ENCODE results near the gene IGFLR1. TPM values are rescaled to one million over a fixed set of nuclear protein-coding genes. Genes with fewer than 3 reads are reported as not detected.

IGFLR1 gene
- total RNA-seq = 10 to 100 TPM in 1 of 2 donors, 1 to 10 TPM in 1; 7.0 to 11.2 TPM
- 10 to 100 TPM; 51.1 to 59.7 TPM for polyA plus RNA-seq

- Histone ChIP-seq H3K27ac (ENCODE audit: low read depth in 1 of 2, low read length in 2 of 2) (peak within 1 kb of the TSS; percentile 5 to 44), H3K27me3 (ENCODE audit: control insufficient read depth in 4 of 4, insufficient read depth in 4 of 4, low read length in 3 of 4) (no peaks in the 10 kb centered on the region), H3K36me3 (ENCODE audit: control insufficient read depth in 4 of 4, insufficient read depth in 3 of 4, low read depth in 1 of 4, low read length in 3 of 4) (peaks cover 3 to 19% (median 6%) of the 10 kb centered on the region in 4 donors), H3K4me3 (ENCODE audit: low read depth in 1 of 3, low read length in 3 of 3) (peak within 1 kb of the TSS in 1 of 3 donors; percentile 30), H3K9ac (ENCODE audit: low read depth in 1 of 2, low read length in 2 of 2) (peak within 1 kb of the TSS; percentile 17 to 33), H3K9me3 (ENCODE audit: control insufficient read depth in 4 of 4, low read length in 3 of 4) (no peaks in the 10 kb centered on the region), H3K4me1 (ENCODE audit: control insufficient read depth in 4 of 4, insufficient read depth in 4 of 4, low read length in 3 of 4) (peaks cover 12 to 58% (median 30%) of the 10 kb centered on the region in 4 donors)
- TF ChIP-seq CTCF (IDR thresholded peaks at IDR 0.05; ENCODE audit: low read depth, low read length, missing input control) (no peak), HNF4A (conservative IDR thresholded peaks at IDR 0.05) (no peak), YY1 (IDR thresholded peaks at IDR 0.05) (peak; percentile 11)
- WGBS = 84% methylated on average over 9 of the region's 9 CpGs
- no peak for DNase-seq (ENCODE audit: low spot score)
Measured at GRCh38 chr19:35742121-35742724, at the start of gene IGFLR1. Gene IGFLR1 (minus strand): TSS chr19:35742452. CDS start chr19:35741180, 1,272 bp downstream.

DNA sequence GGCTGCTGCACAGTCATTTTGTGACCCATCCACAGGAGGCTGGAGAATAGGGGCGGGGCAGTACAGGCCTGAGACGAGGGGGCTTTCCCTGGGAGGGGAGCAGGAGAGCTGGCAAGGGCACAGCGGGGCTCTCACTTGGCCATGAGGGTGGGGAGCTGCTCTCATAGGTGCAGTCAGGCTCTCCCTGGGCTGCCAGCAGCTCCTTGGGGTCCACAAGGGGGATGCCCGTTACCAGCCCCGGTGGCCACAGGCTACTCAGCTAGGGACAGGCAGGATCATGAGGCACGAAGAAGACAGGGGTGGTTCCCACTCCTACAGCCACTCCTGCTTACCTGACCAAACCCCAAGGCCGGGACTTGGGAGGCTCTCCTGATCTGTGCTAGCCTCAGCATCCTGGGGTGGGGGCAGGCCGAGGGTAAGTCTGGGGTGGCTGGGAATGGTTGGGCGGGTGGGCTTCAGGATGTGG is 49.6 kb upstream of the IGFLR1 start:
- no peak for DNase-seq (ENCODE audit: low spot score)
- WGBS = 91% methylated on average over 9 of the region's 9 CpGs
- Histone ChIP-seq H3K36me3 (ENCODE audit: control insufficient read depth in 4 of 4, insufficient read depth in 3 of 4, low read depth in 1 of 4, low read length in 3 of 4) (no peaks in the 10 kb centered on the region), H3K27me3 (ENCODE audit: control insufficient read depth in 4 of 4, insufficient read depth in 4 of 4, low read length in 3 of 4) (no peaks in the 10 kb centered on the region), H3K9me3 (ENCODE audit: control insufficient read depth in 4 of 4, low read length in 3 of 4) (no peaks in the 10 kb centered on the region), H3K4me1 (ENCODE audit: control insufficient read depth in 4 of 4, insufficient read depth in 4 of 4, low read length in 3 of 4) (no peaks in the 10 kb centered on the region), H3K9ac (ENCODE audit: low read depth in 1 of 2, low read length in 2 of 2) (no peak overlapping the region), H3K27ac (ENCODE audit: low read depth in 1 of 2, low read length in 2 of 2) (no peak overlapping the region), H3K4me3 (ENCODE audit: low read depth in 1 of 3, low read length in 3 of 3) (no peak overlapping the region)
- no peak for TF ChIP-seq GABPA (IDR thresholded peaks at IDR 0.05 in 1 of 2, conservative IDR thresholded peaks at IDR 0.05 in 1 of 2)
- no peak for TF ChIP-seq TAF1 (conservative IDR thresholded peaks at IDR 0.05)
- TF ChIP-seq RAD21 (IDR thresholded peaks at IDR 0.05) = no peak
- no peak for TF ChIP-seq CTCF (IDR thresholded peaks at IDR 0.05; ENCODE audit: low read depth, low read length, missing input control)
- TF ChIP-seq, protein P1, sequence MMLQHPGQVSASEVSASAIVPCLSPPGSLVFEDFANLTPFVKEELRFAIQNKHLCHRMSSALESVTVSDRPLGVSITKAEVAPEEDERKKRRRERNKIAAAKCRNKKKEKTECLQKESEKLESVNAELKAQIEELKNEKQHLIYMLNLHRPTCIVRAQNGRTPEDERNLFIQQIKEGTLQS (IDR thresholded peaks at IDR 0.05) = no peak
- TF ChIP-seq REST (IDR thresholded peaks at IDR 0.05) = no peak
- no peak for TF ChIP-seq JUND (IDR thresholded peaks at IDR 0.05)
- TF ChIP-seq, protein P2, sequence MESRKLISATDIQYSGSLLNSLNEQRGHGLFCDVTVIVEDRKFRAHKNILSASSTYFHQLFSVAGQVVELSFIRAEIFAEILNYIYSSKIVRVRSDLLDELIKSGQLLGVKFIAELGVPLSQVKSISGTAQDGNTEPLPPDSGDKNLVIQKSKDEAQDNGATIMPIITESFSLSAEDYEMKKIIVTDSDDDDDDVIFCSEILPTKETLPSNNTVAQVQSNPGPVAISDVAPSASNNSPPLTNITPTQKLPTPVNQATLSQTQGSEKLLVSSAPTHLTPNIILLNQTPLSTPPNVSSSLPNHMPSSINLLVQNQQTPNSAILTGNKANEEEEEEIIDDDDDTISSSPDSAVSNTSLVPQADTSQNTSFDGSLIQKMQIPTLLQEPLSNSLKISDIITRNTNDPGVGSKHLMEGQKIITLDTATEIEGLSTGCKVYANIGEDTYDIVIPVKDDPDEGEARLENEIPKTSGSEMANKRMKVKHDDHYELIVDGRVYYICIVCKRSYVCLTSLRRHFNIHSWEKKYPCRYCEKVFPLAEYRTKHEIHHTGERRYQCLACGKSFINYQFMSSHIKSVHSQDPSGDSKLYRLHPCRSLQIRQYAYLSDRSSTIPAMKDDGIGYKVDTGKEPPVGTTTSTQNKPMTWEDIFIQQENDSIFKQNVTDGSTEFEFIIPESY (IDR thresholded peaks at IDR 0.05) = no peak
- TF ChIP-seq RXRA (IDR thresholded peaks at IDR 0.05) = no peak
- TF ChIP-seq MAX (IDR thresholded peaks at IDR 0.05) = no peak
- TF ChIP-seq YY1 (IDR thresholded peaks at IDR 0.05) = no peak
- TF ChIP-seq FOXA1 (IDR thresholded peaks at IDR 0.05) = no peak
- TF ChIP-seq FOXA2 (IDR thresholded peaks at IDR 0.05) = no peak
- no peak for TF ChIP-seq HNF4A (conservative IDR thresholded peaks at IDR 0.05)

All from liver (tissue), 9 donors.